Epidermal melanocyte (primary cell): ENCODE data around the gene PPP1R15B.

Experiments
- DNase-seq: peaks from one replicate; pipeline ENCODE4 v3.0.0; 2011; ENCODE audit warnings: low spot score; ENCODE audit not compliant: insufficient read length

Gene PPP1R15B

GRCh38 chr1:204420039-204421004 lies 8.7 kb upstream of the PPP1R15B start:
- no peak for DNase-seq

- no peak for DNase-seq
Observed at GRCh38 chr1:204419064-204419403, 7.4 kb upstream of the PPP1R15B start.

- no peak for DNase-seq
Observed at GRCh38 chr1:204418174-204419063, 6.8 kb upstream of the PPP1R15B start.

GRCh38 chr1:204417074-204417997 lies 5.7 kb upstream of the PPP1R15B start:
- DNase-seq = no peak

- DNase-seq = no peak
Observed at GRCh38 chr1:204416589-204417073, 5.0 kb upstream of the PPP1R15B start.

- no peak for DNase-seq
Observed at GRCh38 chr1:204415351-204415750, 3.7 kb upstream of the PPP1R15B start.

- DNase-seq = no peak
Observed at GRCh38 chr1:204414016-204414415, 2.4 kb upstream of the PPP1R15B start.

- no peak for DNase-seq
Observed at GRCh38 chr1:204413170-204413535, 1.5 kb upstream of the PPP1R15B start.

- DNase-seq = no peak
Observed at GRCh38 chr1:204410688-204411450, 748 bp downstream of the PPP1R15B start.

GRCh38 chr1:204409836-204410687 lies 1.6 kb downstream of the PPP1R15B start:
- no peak for DNase-seq

- DNase-seq = no peak
Observed at GRCh38 chr1:204409123-204409522, 2.5 kb downstream of the PPP1R15B start.

GRCh38 chr1:204408602-204409001 lies 3.0 kb downstream of the PPP1R15B start:
- no peak for DNase-seq

GRCh38 chr1:204408074-204408507 lies 3.5 kb downstream of the PPP1R15B start:
- DNase-seq = no peak

GRCh38 chr1:204407295-204407971 lies 4.2 kb downstream of the PPP1R15B start:
- no peak for DNase-seq

- no peak for DNase-seq
Observed at GRCh38 chr1:204406621-204407020, 5.0 kb downstream of the PPP1R15B start.

GRCh38 chr1:204405988-204406387 lies 5.6 kb downstream of the PPP1R15B start:
- no peak for DNase-seq

- DNase-seq = no peak
Observed at GRCh38 chr1:204404629-204405028, 7.0 kb downstream of the PPP1R15B start.

GRCh38 chr1:204402391-204402790 lies 9.2 kb downstream of the PPP1R15B start:
- no peak for DNase-seq

GRCh38 chr1:204401730-204402129 lies 9.9 kb downstream of the PPP1R15B start:
- DNase-seq = no peak
